ENCODE data around the gene SAMD3. TPM values are rescaled to one million over a fixed set of nuclear protein-coding genes. Genes with fewer than 3 reads are reported as not detected.

Gene SAMD3
- total and polyA plus RNA-seq, 2 of the 8 experiments (the other 6 are each of a cell fraction or from before 2014, with no cell fraction given): 1.8 to 1.9 TPM

DNA sequence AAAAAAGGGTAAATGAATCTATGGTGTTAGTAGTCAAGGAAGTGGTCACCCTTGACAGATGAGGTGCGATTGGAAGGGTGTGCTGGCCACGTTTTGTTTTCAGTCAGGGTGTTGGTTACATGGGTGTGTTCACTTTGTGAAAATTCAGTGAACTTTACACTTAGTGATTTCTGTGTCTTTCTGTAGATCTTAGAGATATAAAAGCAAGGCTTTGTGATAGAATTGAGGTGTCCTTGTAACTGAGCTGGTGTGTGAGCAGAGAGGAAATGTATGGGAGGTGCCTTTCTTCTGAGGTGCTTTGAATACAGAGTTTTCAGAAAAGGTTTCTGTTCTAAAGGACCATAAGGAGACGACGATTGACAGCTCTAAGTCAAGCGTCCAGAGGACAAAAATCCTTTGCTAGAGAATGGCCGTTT, 90.5 kb downstream of the SAMD3 start:
- Histone ChIP-seq H4K8ac (ENCODE audit: extremely low read depth, insufficient read depth, low read length) (no peak overlapping the region), H2BK120ac (replicated peaks; ENCODE audit: low read depth, low read length) (no peak overlapping the region), H3K4me1 (replicated peaks in 1 of 4; ENCODE audit: control insufficient read depth in 3 of 4, insufficient read depth in 4 of 4, low read length in 3 of 4) (no peaks in the 10 kb centered on the region; a peak in 1 of 7 replicates), H3K4ac (replicated peaks; ENCODE audit: insufficient read length, low read depth, low read length) (no peak overlapping the region), H3K36me3 (ENCODE audit: control insufficient read depth in 2 of 4, insufficient read depth in 4 of 4, low read length in 3 of 4) (no peaks in the 10 kb centered on the region), H3K14ac (ENCODE audit: insufficient read length) (no peak overlapping the region), H4K20me1 (replicated peaks in 1 of 2; ENCODE audit: control insufficient read depth in 1 of 2, insufficient read depth in 2 of 2, low read length in 2 of 2) (no peaks in the 10 kb centered on the region), H2BK5ac (ENCODE audit: low read depth, low read length) (no peak overlapping the region), H2BK12ac (ENCODE audit: low read depth, low read length) (no peak overlapping the region), H3K56ac (replicated peaks; ENCODE audit: insufficient read length, low read depth, low read length) (no peak overlapping the region), H3K9ac (replicated peaks in 1 of 4; ENCODE audit: extremely low read depth in 1 of 4, low read depth in 3 of 4, low read length in 3 of 4) (no peak overlapping the region), H4K91ac (replicated peaks; ENCODE audit: insufficient read length, low read length) (no peak overlapping the region), H3K4me2 (ENCODE audit: insufficient read depth in 1 of 2, low read depth in 2 of 2, low read length in 2 of 2) (no peak overlapping the region), H3K79me2 (ENCODE audit: control insufficient read depth in 1 of 2, insufficient read depth in 2 of 2, low read length in 2 of 2) (no peaks in the 10 kb centered on the region), H3K23me2 (ENCODE audit: low read depth, low read length) (no peaks in the 10 kb centered on the region; the same call in 1 of the 2 replicates), H4K5ac (ENCODE audit: insufficient read length, low read depth, low read length) (no peak overlapping the region), H2AFZ (ENCODE audit: low read length) (no peak overlapping the region), H3K27ac (ENCODE audit: low read depth, low read length) (no peak overlapping the region), H3K27me3 (replicated peaks in 1 of 4; ENCODE audit: control insufficient read depth in 3 of 4, extremely low read depth in 1 of 4, insufficient read depth in 3 of 4, low read length in 3 of 4) (no peaks in the 10 kb centered on the region), H3K18ac (ENCODE audit: extremely low read depth, low read length) (no peak overlapping the region), H2BK15ac (ENCODE audit: low read length) (no peak overlapping the region), H3K23ac (ENCODE audit: insufficient read length) (no peak overlapping the region), H2AK5ac (ENCODE audit: low read depth, low read length) (no peak overlapping the region), H3K79me1 (ENCODE audit: low read depth, low read length) (no peaks in the 10 kb centered on the region), H2BK20ac (ENCODE audit: low read length) (no peak overlapping the region), H3K4me3 (ENCODE audit: extremely low read depth in 1 of 4, insufficient read depth in 2 of 4, low read depth in 3 of 4, low read length in 4 of 4) (no peak overlapping the region), H3K9me3 (ENCODE audit: insufficient read depth in 2 of 2, low read depth in 1 of 2, low read length in 1 of 2) (no peaks in the 10 kb centered on the region)
- FAIRE-seq (no peak), DNase-seq (ENCODE audit: low read depth in 1 of 2, low spot score in 2 of 2) (no peak)
- 85% methylated on average over 6 of the region's 6 CpGs; no CpG with 5 or more reads in 1 of the 2 experiments for WGBS, 2 experiments (ENCODE audit: extremely low coverage in 1 of 2, insufficient coverage in 1 of 2, insufficient read length in 1 of 2, insufficient replicate concordance in 2 of 2, low coverage in 1 of 2, low lambda C conversion rate in 2 of 2, missing lambda C conversion rate in 1 of 2)
- POLR2A ChIA-PET (ENCODE audit: partially characterized antibody): no interaction called here
- CTCF ChIA-PET (ENCODE audit: partially characterized antibody): no interaction called here
- no peak for TF ChIP-seq SP1 (IDR thresholded peaks at IDR 0.05; ENCODE audit: low read depth, low read length)

Data from H1 (cell line).